Activated CD4-positive, alpha-beta T cell treated with anti-CD3 and anti-CD28 coated beads, Interleukin-2, amount 10 ng/mL, durations not matched to agents 7 days and 5 days (primary cell): ENCODE measurements around the gene GJD3. TPM values are rescaled to one million over a fixed set of nuclear protein-coding genes. Genes with fewer than 3 reads are reported as not detected.

Experiments used
- CTCF ChIA-PET: fragments of 350-600 bp; sonication (Branson Sonifier 250); formaldehyde crosslinking; loops from one replicate; lab custom pipeline; 2021; ENCODE audit warnings: antibody characterized with exemption; lab: Charles Lee
- POLR2A ChIA-PET: fragments of 350-600 bp; sonication (Branson Sonifier 250); formaldehyde crosslinking; loops from one replicate; lab custom pipeline; 2021; ENCODE audit warnings: antibody characterized with exemption; lab: Charles Lee
- DNase-seq: peaks from one replicate; pipeline ENCODE4 v3.0.0-alpha.2; 2020
- H3K27ac Mint-ChIP-seq: one replicate; pipeline ENCODE4 v1.8.0; 2021; ENCODE audit warnings: mild to moderate bottlenecking, moderate library complexity, mixed read lengths
- H3K27me3 Mint-ChIP-seq: one replicate; pipeline ENCODE4 v1.8.0; 2021; ENCODE audit warnings: mixed read lengths
- H3K36me3 Mint-ChIP-seq: one replicate; pipeline ENCODE4 v1.8.0; 2021; ENCODE audit warnings: low read depth, mixed read lengths
- H3K4me1 Mint-ChIP-seq: one replicate; pipeline ENCODE4 v1.8.0; 2021; ENCODE audit warnings: mixed read lengths
- H3K4me3 Mint-ChIP-seq: one replicate; pipeline ENCODE4 v1.8.0; 2021; ENCODE audit warnings: mild to moderate bottlenecking, moderate library complexity, mixed read lengths
- H3K9me3 Mint-ChIP-seq: one replicate; pipeline ENCODE4 v1.8.0; 2021; ENCODE audit warnings: mixed read lengths
- total RNA-seq, 2 experiments: library from RNA; stranded (reverse); gene quantifications; one replicate each; pipeline ENCODE4 v1.2.3, GENCODE V29; 2021

GJD3 gene
- total RNA-seq, 2 experiments from 2014 or later, result 0.22 TPM; not detected in 1

GRCh38 chr17:40322358-40323315 is 41.9 kb downstream of the GJD3 start:
- Mint-ChIP-seq H3K27ac (peak overlapping the region; percentile 96), H3K9me3 (no peaks in the 10 kb centered on the region), H3K36me3 (peaks cover 41% of the 10 kb centered on the region), H3K4me1 (peaks cover 68% of the 10 kb centered on the region), H3K27me3 (no peaks in the 10 kb centered on the region), H3K4me3 (peak overlapping the region; percentile 99)
- POLR2A ChIA-PET, result interaction anchor here (0.7 kb wide), 1 partner anchor 239 kb away, joined by 3 read pairs; no protein-coding TSS in a partner anchor
- CTCF ChIA-PET, result interaction anchor here (1.0 to 7.9 kb wide), 9 partner anchors 10 to 237 kb away, joined by 3 to 47 read pairs (median 3); no protein-coding TSS in a partner anchor
- DNase-seq, result peak; percentile 96

GRCh38 chr17:40321961-40322357 is 42.6 kb downstream of the GJD3 start:
- Mint-ChIP-seq H3K36me3 (peaks cover 36% of the 10 kb centered on the region), H3K27ac (peak overlapping the region; percentile 96), H3K4me3 (peak overlapping the region; percentile 99), H3K9me3 (no peaks in the 10 kb centered on the region), H3K27me3 (no peaks in the 10 kb centered on the region), H3K4me1 (peaks cover 68% of the 10 kb centered on the region)
- no peak for DNase-seq
- CTCF ChIA-PET, result interaction anchor here (1.0 to 7.9 kb wide), 6 partner anchors 9 to 238 kb away, joined by 3 to 47 read pairs (median 5); no protein-coding TSS in a partner anchor
- POLR2A ChIA-PET, result no interaction called here

DNA sequence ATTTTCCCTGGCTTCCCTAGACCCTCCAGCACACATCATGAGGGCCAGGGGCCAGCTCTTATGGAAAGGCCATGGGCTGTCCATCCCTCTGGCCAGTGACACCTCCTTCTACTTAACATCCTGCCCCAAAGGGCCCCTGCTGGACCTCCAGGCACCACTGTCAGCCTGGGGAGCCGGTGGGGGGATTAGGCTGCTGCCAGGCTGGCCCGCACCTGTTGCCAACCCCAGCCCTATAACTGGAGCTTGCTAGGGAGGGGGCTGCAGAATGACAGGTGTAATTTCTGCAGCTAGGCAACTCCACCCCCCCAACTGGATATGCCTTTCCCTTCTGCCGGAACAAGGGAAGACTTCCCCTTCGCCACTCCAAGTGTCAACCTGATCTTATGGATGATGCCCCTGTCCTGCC is 43.0 kb downstream of the GJD3 start:
- Mint-ChIP-seq H3K27ac (peak overlapping the region; percentile 96), H3K9me3 (no peaks in the 10 kb centered on the region), H3K4me3 (peak overlapping the region; percentile 99), H3K4me1 (peaks cover 66% of the 10 kb centered on the region), H3K36me3 (peaks cover 36% of the 10 kb centered on the region), H3K27me3 (no peaks in the 10 kb centered on the region)
- ChIA-PET CTCF (interaction anchor here (1.0 to 7.9 kb wide), 6 partner anchors 9 to 238 kb away, joined by 3 to 47 read pairs (median 4); no protein-coding TSS in a partner anchor), POLR2A (no interaction called here)
- DNase-seq, result no peak

GRCh38 chr17:40320756-40321523 is 43.6 kb downstream of the GJD3 start:
- H3K36me3 Mint-ChIP-seq, result peaks cover 31% of the 10 kb centered on the region
- no peaks in the 10 kb centered on the region for H3K27me3 Mint-ChIP-seq
- ChIA-PET POLR2A (no interaction called here), CTCF (interaction anchor here (1.3 to 2.7 kb wide), 4 partner anchors 8 to 212 kb away, joined by 3 to 7 read pairs (median 4); no protein-coding TSS in a partner anchor)
- no peaks in the 10 kb centered on the region for H3K9me3 Mint-ChIP-seq
- peak overlapping the region; percentile 99 for H3K4me3 Mint-ChIP-seq
- DNase-seq, result no peak
- peaks cover 66% of the 10 kb centered on the region for H3K4me1 Mint-ChIP-seq
- peak overlapping the region; percentile 96 for H3K27ac Mint-ChIP-seq

DNA sequence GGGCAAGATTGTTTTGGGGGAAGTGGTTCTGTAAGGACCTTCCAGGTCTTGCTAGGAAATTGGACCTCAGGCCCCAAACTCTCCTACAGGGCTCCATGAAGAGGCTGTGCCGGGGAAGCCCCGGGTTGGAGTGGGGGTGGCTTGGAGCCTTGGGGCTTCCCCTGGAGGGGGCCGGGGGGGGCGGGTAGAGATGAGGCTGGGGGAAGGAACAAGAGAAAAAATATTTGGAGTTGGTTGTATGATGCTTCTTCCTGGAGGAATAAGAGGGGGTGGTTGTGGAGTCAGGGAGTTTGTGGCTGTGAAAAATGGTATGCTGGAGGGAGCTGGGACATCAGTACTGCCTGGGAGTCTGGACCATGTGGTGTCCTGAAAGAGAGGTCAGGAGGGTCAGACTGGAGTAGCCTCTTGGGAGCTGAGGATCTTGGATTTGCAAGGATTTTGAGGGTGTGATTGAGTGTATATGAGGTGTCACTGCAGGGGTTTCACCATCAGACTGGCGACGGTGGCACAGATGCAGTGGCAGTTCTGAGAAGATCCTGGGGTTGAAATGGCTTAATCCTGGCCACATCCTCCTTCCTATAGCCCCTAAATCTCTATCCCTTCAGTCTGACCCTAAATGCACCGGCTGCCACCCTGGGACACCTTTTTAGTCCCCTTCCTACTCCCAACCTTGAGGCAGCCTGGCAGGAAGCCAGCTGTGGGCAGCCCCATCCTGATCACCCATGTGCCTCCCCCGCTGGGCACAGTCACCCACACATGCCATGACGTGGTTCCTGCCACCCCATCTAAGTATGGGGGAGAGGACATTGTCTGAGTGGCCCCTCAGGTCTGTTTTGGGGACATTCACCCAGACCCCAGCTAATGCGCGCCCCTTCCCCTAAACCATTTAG is 44.6 kb downstream of the GJD3 start:
- Mint-ChIP-seq H3K36me3 (peaks cover 30% of the 10 kb centered on the region), H3K9me3 (no peaks in the 10 kb centered on the region), H3K27ac (peak overlapping the region; percentile 96), H3K4me1 (peaks cover 66% of the 10 kb centered on the region), H3K4me3 (peak overlapping the region; percentile 99), H3K27me3 (no peaks in the 10 kb centered on the region)
- ChIA-PET POLR2A (interaction anchor here (0.8 kb wide), 1 partner anchor 13 kb away, joined by 3 read pairs; no protein-coding TSS in a partner anchor), CTCF (interaction anchor here (0.6 to 1.4 kb wide), 6 partner anchors 11 to 333 kb away, joined by 3 to 5 read pairs (median 4); partner anchors contain the start of gene WIPF2)
- DNase-seq, result peak; percentile 62

DNA sequence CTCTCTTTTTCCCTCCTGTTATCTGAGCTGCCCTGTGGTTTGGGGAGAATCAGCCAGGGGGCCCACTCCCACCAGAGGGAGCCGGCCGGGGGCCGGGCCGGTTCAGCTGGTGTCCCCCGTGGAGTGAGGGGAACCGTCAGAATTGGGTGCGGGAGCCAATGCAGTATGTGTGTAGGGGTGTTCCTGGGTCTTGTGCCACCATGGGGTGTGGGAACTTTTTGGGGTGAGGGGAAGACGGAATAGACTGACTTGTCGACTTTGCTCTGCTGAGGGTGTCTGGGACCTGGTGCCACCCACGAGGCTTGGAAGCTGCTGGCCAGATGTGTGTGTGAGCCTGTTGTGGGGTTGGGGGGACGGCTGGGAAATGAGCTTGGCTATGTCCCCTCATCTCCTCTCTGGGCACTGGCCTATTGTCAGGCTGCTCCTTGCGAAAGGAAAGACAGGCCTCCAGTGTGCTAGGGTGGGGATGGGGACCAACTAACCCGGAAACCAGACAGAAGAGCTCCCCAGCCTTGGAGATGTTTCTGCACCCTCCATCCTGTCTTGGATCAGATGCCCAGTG is 45.6 kb downstream of the GJD3 start:
- Mint-ChIP-seq H3K4me1 (peaks cover 64% of the 10 kb centered on the region), H3K4me3 (peak overlapping the region; percentile 99), H3K9me3 (no peaks in the 10 kb centered on the region), H3K27ac (peak overlapping the region; percentile 96), H3K36me3 (peaks cover 30% of the 10 kb centered on the region), H3K27me3 (no peaks in the 10 kb centered on the region)
- DNase-seq, result no peak
- ChIA-PET POLR2A (no interaction called here), CTCF (interaction anchor here (0.6 to 1.4 kb wide), 6 partner anchors 12 to 552 kb away, joined by 3 to 5 read pairs (median 3); no protein-coding TSS in a partner anchor)

DNA sequence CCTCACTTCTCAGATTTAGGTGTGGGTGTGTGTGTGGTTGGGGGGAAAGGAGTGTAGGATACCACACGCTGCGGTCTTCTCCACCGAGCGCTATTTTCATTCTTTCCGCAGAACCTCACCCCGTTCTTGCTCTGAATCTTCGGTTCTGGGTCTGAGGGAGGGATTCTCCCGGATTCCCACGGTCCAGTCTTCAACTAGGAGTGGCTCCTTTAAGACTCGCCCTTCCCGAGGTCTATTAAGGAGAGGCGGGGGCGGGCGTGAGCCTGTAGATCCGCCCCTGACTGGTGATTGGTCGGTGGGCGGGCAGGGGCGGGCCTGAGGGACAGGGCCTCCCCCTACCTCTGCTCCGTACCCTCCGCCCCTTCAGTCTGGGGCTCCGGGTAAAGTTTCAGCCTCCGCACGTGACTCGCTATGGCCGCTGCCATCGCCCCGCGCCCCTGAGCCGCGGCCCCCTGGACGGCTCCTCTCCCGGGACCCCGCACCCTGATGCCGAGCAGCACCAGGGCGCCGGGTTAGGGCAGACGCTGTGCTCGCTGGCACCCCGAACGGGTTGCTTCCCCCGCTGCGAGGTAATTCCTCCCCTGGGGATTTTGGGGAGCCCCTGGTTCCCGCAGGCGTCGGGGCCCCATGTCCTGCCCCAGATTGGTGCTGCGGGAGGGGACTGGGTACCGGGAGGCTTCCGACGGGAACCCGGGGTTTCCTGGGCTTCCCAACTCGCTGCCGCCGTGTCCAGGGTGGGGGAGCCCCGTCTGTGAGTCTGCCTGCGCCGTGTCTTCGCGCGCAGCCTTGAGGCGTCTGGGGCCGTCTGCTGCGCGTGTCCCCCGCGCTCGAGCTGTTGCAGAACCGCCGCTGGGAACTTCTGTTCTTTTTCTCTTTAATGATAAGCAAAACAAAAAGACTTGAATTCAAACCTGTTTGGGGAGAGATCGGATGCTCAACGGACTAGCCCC is 46.4 kb downstream of the GJD3 start:
- Mint-ChIP-seq H3K9me3 (no peaks in the 10 kb centered on the region), H3K4me3 (peak overlapping the region; percentile 99), H3K27ac (peak overlapping the region; percentile 96), H3K4me1 (peaks cover 64% of the 10 kb centered on the region), H3K27me3 (no peaks in the 10 kb centered on the region), H3K36me3 (peaks cover 30% of the 10 kb centered on the region)
- peak; percentile 93 for DNase-seq
- CTCF ChIA-PET, result interaction anchor here (0.9 to 3.3 kb wide), 11 partner anchors 9 to 246 kb away, joined by 3 to 32 read pairs (median 4); partner anchors contain the start of gene CDC6
- POLR2A ChIA-PET, result no interaction called here

DNA sequence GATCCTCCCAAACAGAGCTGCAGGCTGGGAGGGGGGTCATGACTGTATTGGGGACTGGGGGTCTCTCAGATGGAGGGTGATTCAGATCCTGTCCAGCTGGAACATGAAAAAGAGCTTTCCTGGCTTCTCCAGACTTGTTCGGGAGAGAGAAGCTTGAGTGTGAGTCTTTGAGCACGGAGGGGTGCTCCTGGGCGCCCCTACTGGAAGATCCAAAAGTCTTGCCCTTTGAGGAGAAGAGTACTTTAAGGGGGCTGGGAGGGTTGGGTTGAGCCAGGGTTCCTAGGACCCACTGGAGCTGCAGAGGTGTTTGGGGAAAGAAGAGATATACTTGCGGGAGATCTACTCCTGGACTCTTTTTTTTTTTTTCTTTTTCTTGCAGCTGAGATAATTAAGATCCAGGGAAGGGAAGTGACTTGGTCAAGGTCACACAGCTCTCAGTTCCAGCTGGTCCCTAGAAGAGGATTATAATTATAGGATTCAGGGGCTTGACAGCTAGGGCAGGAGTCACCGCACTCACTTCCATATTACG is 47.1 kb downstream of the GJD3 start:
- H3K9me3 Mint-ChIP-seq, result no peaks in the 10 kb centered on the region
- peaks cover 28% of the 10 kb centered on the region for H3K36me3 Mint-ChIP-seq
- H3K4me3 Mint-ChIP-seq, result peak overlapping the region; percentile 99
- CTCF ChIA-PET, result interaction anchor here (0.7 to 3.3 kb wide), 13 partner anchors 10 to 247 kb away, joined by 3 to 32 read pairs (median 4); partner anchors contain the start of gene CDC6
- H3K4me1 Mint-ChIP-seq, result peaks cover 62% of the 10 kb centered on the region
- peak; percentile 56 for DNase-seq
- POLR2A ChIA-PET, result no interaction called here
- H3K27ac Mint-ChIP-seq, result peak overlapping the region; percentile 96
- H3K27me3 Mint-ChIP-seq, result no peaks in the 10 kb centered on the region

GRCh38 chr17:40316571-40317344 is 47.8 kb downstream of the GJD3 start:
- DNase-seq, result no peak
- no peaks in the 10 kb centered on the region for H3K9me3 Mint-ChIP-seq
- ChIA-PET POLR2A (no interaction called here), CTCF (interaction anchor here (0.7 to 3.3 kb wide), 14 partner anchors 10 to 248 kb away, joined by 3 to 32 read pairs (median 4); partner anchors contain the start of gene CDC6)
- no peak overlapping the region for H3K27ac Mint-ChIP-seq
- peaks cover 24% of the 10 kb centered on the region for H3K36me3 Mint-ChIP-seq
- peaks cover 69% of the 10 kb centered on the region for H3K4me1 Mint-ChIP-seq
- no peaks in the 10 kb centered on the region for H3K27me3 Mint-ChIP-seq
- peak overlapping the region; percentile 99 for H3K4me3 Mint-ChIP-seq
